Left lung (tissue), 10 donors: ENCODE results near the gene KIF26B. TPM values are rescaled to one million over a fixed set of nuclear protein-coding genes. Genes with fewer than 3 reads are reported as not detected.

Experiments used
- ATAC-seq: fragments of 200-7000 bp; cut with Tn5 transposase; one replicate; pipeline ENCODE4 v1.9.1; 2020; ENCODE audit warnings: moderate library complexity
- DNase-seq, 4 donors: peaks; one replicate each; pipeline ENCODE4 v3.0.0-alpha.2; 2013 to 2020
- H3K27ac ChIP-seq, 2 donors: fragments of 200-600 bp; sonication (generic) in 1 of 2; one replicate each; pipeline versions ENCODE4 v1.5.0 to v1.8.0; 2020 to 2021
- H3K27me3 ChIP-seq, 2 donors: fragments of 200-600 bp; sonication (generic) in 1 of 2; one replicate each; pipeline versions ENCODE4 v1.5.0 to v1.8.0; 2020 to 2021
- H3K36me3 ChIP-seq, 2 donors: fragments of 200-600 bp; sonication (generic) in 1 of 2; one replicate each; pipeline versions ENCODE4 v1.5.0 to v1.8.0; 2020 to 2021
- H3K4me1 ChIP-seq, 2 donors: fragments of 200-600 bp; one replicate each; pipeline ENCODE4 v1.8.0; 2021
- H3K4me3 ChIP-seq, 2 donors: fragments of 200-600 bp; sonication (generic) in 1 of 2; one replicate each; pipeline versions ENCODE4 v1.5.0 to v1.8.0; 2020 to 2021; ENCODE audit warnings: mild to moderate bottlenecking in 1 of 2
- H3K9me3 ChIP-seq, 2 donors: fragments of 200-600 bp; sonication (generic) in 1 of 2; one replicate each; pipeline versions ENCODE4 v1.5.0 to v1.8.0; 2020 to 2021
- intact Hi-C, 2 donors: fragments of 100-400 bp; cut with DNase I; formaldehyde crosslinking; loops; one replicate each; pipeline versions ENCODE4 v1.11.2 to v1.14.2; 2022
- polyA plus RNA-seq, 6 donors: library from polyadenylated mRNA; unstranded; fragments of 120-200 nt; gene quantifications; one replicate each; pipeline ENCODE4 v1.2.1, GENCODE V29; 2013; ENCODE audit not compliant: insufficient read length in 6 of 6
- total RNA-seq, 2 donors: library from RNA; stranded (reverse); fragmentation: NEBNext Ultra II Directional; extraction: Animal tissue kit (Norgen Biotek cat#: 25700); gene quantifications; one replicate each; pipeline ENCODE4 v1.2.1, GENCODE V29; 2021
- TF ChIP-seq, protein P1 (sequence below), 2 donors: fragments of 200-600 bp; sonication (generic) in 1 of 2; IDR thresholded peaks; one replicate each; pipeline versions ENCODE4 v1.5.0 to v1.8.0; 2021; ENCODE audit warnings: antibody characterized with exemption in 2 of 2
- donor health status: DM: no; HTN: yes; CAD: no.
- donor health status: DM: no; HTN: no; CAD: no.

KIF26B gene
- total and polyA plus RNA-seq, 8 donors: 3.9 to 28.3 (median 6.5) TPM

DNA sequence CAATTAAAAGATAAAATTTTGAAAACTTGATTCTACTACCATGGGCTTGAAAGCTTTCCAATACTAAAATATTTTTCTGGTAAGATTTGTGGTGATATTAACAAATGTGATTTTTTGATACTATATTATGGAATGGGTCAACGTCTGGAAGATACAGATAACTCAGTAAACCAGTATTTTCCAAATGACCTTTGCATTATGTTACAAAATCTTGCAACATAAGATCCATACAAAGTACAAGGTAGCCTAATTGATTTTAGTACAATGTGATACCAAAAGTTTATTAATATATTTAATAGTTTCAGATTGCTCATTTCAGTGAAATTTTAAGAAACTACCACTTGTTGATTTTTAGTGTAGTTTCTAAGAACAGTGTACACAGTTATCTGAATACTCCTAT is 236.2 kb downstream of the KIF26B start:
- Histone ChIP-seq H3K9me3 (no peaks in the 10 kb centered on the region), H3K27ac (no peak overlapping the region), H3K4me3 (no peak overlapping the region), H3K4me1 (no peaks in the 10 kb centered on the region), H3K36me3 (no peaks in the 10 kb centered on the region), H3K27me3 (no peaks in the 10 kb centered on the region)
- DNase-seq (no peak), ATAC-seq (no peak)
- TF ChIP-seq, protein P1, sequence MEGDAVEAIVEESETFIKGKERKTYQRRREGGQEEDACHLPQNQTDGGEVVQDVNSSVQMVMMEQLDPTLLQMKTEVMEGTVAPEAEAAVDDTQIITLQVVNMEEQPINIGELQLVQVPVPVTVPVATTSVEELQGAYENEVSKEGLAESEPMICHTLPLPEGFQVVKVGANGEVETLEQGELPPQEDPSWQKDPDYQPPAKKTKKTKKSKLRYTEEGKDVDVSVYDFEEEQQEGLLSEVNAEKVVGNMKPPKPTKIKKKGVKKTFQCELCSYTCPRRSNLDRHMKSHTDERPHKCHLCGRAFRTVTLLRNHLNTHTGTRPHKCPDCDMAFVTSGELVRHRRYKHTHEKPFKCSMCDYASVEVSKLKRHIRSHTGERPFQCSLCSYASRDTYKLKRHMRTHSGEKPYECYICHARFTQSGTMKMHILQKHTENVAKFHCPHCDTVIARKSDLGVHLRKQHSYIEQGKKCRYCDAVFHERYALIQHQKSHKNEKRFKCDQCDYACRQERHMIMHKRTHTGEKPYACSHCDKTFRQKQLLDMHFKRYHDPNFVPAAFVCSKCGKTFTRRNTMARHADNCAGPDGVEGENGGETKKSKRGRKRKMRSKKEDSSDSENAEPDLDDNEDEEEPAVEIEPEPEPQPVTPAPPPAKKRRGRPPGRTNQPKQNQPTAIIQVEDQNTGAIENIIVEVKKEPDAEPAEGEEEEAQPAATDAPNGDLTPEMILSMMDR (IDR thresholded peaks at IDR 0.05): no peak
- intact Hi-C loops: no loop called here

DNA sequence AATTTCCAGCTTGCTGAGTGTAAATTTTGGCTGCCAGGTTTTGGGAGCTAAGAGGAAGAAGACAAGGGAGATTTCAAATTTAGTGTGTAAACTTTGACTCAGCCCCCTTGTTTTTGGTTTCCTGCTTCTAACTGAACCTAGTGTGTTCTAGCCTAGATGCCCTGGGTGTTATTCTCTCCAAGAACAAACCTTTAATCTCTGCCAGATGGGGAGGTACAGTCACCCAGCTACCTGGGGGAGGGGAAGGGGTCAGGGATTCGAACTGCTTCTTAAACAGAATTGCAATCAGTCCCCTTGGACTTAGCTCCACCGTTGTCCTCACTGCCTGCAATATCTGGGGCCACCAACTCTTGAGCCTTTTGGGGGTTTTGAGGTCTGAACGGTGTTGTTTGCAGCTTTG is 238.9 kb downstream of the KIF26B start:
- no peaks in the 10 kb centered on the region for H3K36me3 ChIP-seq
- H3K4me1 ChIP-seq: no peaks in the 10 kb centered on the region
- TF ChIP-seq, protein P1 (IDR thresholded peaks at IDR 0.05): no peak
- no peaks in the 10 kb centered on the region for H3K27me3 ChIP-seq
- DNase-seq (no peak), ATAC-seq (no peak)
- no peaks in the 10 kb centered on the region for H3K9me3 ChIP-seq
- intact Hi-C loops: no loop called here
- no peak overlapping the region for H3K27ac ChIP-seq
- H3K4me3 ChIP-seq: no peak overlapping the region

DNA sequence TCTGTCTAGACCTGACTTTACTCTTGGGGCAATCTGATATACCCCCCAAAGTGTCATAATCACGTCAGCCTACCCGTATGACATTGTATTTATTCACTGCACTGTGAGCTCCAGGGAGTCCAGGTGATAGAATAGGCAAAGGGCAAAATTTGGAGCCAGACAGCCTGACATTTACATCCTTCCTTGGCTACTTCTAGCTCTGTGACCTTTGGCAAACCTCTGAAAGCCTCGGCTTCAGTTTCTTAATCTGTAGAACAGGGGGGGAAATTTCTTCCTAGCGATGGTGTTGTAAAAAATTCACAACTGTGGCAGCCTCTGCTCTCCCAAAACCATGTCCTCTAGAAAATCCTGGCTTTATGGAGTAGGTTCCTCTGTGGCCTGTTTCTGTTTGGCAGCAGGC is 240.9 kb downstream of the KIF26B start:
- intact Hi-C loops: no loop called here
- Histone ChIP-seq H3K36me3 (no peaks in the 10 kb centered on the region), H3K27ac (no peak overlapping the region), H3K9me3 (no peaks in the 10 kb centered on the region), H3K4me3 (no peak overlapping the region), H3K4me1 (no peaks in the 10 kb centered on the region), H3K27me3 (no peaks in the 10 kb centered on the region)
- TF ChIP-seq, protein P1 (IDR thresholded peaks at IDR 0.05): no peak
- ATAC-seq: no peak
- no peak for DNase-seq

DNA sequence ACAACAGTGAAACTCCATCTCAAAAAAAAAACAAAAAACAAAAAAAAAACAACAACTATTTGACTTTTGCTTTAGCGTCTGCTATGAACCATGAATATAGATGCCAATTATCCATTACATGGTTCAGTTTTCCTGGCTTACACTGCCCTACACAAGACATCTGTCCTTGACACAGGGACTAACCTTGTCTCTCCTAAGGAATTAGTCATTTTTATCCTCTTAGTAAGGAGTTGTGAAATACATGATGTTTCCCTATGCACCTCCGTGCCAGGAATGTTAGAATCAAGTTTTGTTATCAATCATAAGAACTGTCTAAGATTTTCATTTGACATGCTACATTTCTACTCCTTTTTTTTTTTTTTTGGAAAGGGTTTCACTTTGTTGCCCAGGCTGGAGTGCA is 241.8 kb downstream of the KIF26B start:
- intact Hi-C loops: no loop called here
- no peaks in the 10 kb centered on the region for H3K27me3 ChIP-seq

GRCh38 chr1:245397771-245398170 is 243.0 kb downstream of the KIF26B start:
- intact Hi-C loops: no loop called here
- no peak for DNase-seq
- no peak overlapping the region for H3K27ac ChIP-seq

More for the DNA sequence above, 241.8 kb downstream of the KIF26B start:
- Histone ChIP-seq H3K27ac (no peak overlapping the region), H3K36me3 (no peaks in the 10 kb centered on the region), H3K9me3 (no peaks in the 10 kb centered on the region), H3K4me3 (no peak overlapping the region), H3K4me1 (no peaks in the 10 kb centered on the region)
- TF ChIP-seq, protein P1 (IDR thresholded peaks at IDR 0.05): no peak
- DNase-seq (no peak), ATAC-seq (no peak)

More at GRCh38 chr1:245397771-245398170, 243.0 kb downstream of the KIF26B start:
- no peak for ATAC-seq
- Histone ChIP-seq H3K27me3 (no peaks in the 10 kb centered on the region), H3K9me3 (no peaks in the 10 kb centered on the region), H3K4me1 (no peaks in the 10 kb centered on the region), H3K36me3 (no peaks in the 10 kb centered on the region), H3K4me3 (no peak overlapping the region)
- TF ChIP-seq, protein P1 (IDR thresholded peaks at IDR 0.05): no peak
